ENCODE measurements around the gene WASHC4. TPM values are rescaled to one million over a fixed set of nuclear protein-coding genes. Genes with fewer than 3 reads are reported as not detected.
A peak's percentile ranks its signal among the peaks of the same experiment; 100 is the strongest.

Gene WASHC4
- total RNA-seq, 1 donor from 2014 or later, result 57.7 TPM

DNA sequence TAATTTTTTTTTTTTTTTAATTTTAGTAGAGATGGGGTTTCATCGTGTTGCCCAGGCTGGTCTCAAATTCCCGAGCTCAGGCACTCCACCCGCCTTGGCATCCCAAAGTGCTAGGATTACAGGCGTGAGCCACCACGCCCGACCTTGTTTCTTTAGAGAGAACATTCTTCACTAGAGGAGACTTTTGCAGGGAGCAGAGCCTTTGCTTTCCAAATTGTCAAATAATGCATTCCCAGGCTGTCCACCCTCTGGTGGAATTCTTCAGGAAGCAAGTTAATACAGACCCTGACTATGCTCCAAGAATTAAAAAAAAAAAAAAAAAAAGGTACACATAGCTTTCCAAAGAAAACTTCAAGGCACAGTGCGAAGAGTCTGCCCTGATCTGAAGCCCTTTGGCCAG lies 30.1 kb upstream of the WASHC4 start:
- Mint-ChIP-seq H3K27me3 (ENCODE audit: low read depth) (no peaks in the 10 kb centered on the region), H3K27ac (ENCODE audit: unreplicated experiment) (peak overlapping the region; percentile 81), H3K4me3 (ENCODE audit: unreplicated experiment) (no peak overlapping the region), H3K36me3 (ENCODE audit: low read depth) (peaks cover 13% of the 10 kb centered on the region), H3K9me3 (ENCODE audit: low read depth) (no peaks in the 10 kb centered on the region), H3K4me1 (ENCODE audit: low read depth) (peaks cover 65% of the 10 kb centered on the region)
- peak; percentile 10 for TF ChIP-seq CTCF (IDR thresholded peaks at IDR 0.05)
- DNase-seq (ENCODE audit: low spot score), result no peak

- TF ChIP-seq CTCF (IDR thresholded peaks at IDR 0.05), result no peak
- no peak overlapping the region for H3K4me3 Mint-ChIP-seq (ENCODE audit: unreplicated experiment)
- no peak for DNase-seq (ENCODE audit: low spot score)
- no peaks in the 10 kb centered on the region for H3K9me3 Mint-ChIP-seq (ENCODE audit: low read depth)
- no peaks in the 10 kb centered on the region for H3K27me3 Mint-ChIP-seq (ENCODE audit: low read depth)
- peaks cover 6% of the 10 kb centered on the region for H3K36me3 Mint-ChIP-seq (ENCODE audit: low read depth)
- H3K4me1 Mint-ChIP-seq (ENCODE audit: low read depth), result peaks cover 75% of the 10 kb centered on the region
- peak overlapping the region; percentile 72 for H3K27ac Mint-ChIP-seq (ENCODE audit: unreplicated experiment)
Measured at GRCh38 chr12:105078712-105079570, 28.6 kb upstream of the WASHC4 start.

- Mint-ChIP-seq H3K4me1 (ENCODE audit: low read depth) (peaks cover 47% of the 10 kb centered on the region), H3K27me3 (ENCODE audit: low read depth) (no peaks in the 10 kb centered on the region), H3K36me3 (ENCODE audit: low read depth) (peaks cover 6% of the 10 kb centered on the region), H3K9me3 (ENCODE audit: low read depth) (peaks cover 6% of the 10 kb centered on the region), H3K27ac (ENCODE audit: unreplicated experiment) (peak overlapping the region; percentile 97), H3K4me3 (ENCODE audit: unreplicated experiment) (peak overlapping the region; percentile 94)
- TF ChIP-seq CTCF (IDR thresholded peaks at IDR 0.05), result no peak
- DNase-seq (ENCODE audit: low spot score), result no peak
Measured at GRCh38 chr12:105083031-105083430, 24.5 kb upstream of the WASHC4 start.

- Mint-ChIP-seq H3K4me3 (ENCODE audit: unreplicated experiment) (peak overlapping the region; percentile 94), H3K27me3 (ENCODE audit: low read depth) (no peaks in the 10 kb centered on the region), H3K9me3 (ENCODE audit: low read depth) (peaks cover 6% of the 10 kb centered on the region), H3K36me3 (ENCODE audit: low read depth) (peaks cover 5% of the 10 kb centered on the region), H3K27ac (ENCODE audit: unreplicated experiment) (peak overlapping the region; percentile 97), H3K4me1 (ENCODE audit: low read depth) (peaks cover 43% of the 10 kb centered on the region)
- DNase-seq (ENCODE audit: low spot score), result no peak
- peak; percentile 43 for TF ChIP-seq CTCF (IDR thresholded peaks at IDR 0.05)
Measured at GRCh38 chr12:105083551-105084105, 23.9 kb upstream of the WASHC4 start.
